RWPE2 (cell line): ENCODE data around the gene IGSF11.

Experiments
- ATAC-seq: fragments of 200-7000 bp; cut with Tn5 transposase; 3 replicates; pipeline ENCODE4 v1.9.1; 2021; ENCODE audit warnings: low read depth
- DNase-seq: peaks from one replicate; pipeline ENCODE4 v3.0.0-alpha.2; 2020; ENCODE audit warnings: low spot score
- H3K27ac ChIP-seq: fragments of 450-650 bp; 2 replicates; pipeline ENCODE4 v1.5.1; 2017; ENCODE audit warnings: mild to moderate bottlenecking; ENCODE audit not compliant: poor library complexity, severe bottlenecking
- H3K27me3 ChIP-seq: fragments of 250-450 bp; sonication (Bioruptor Pico); 2 replicates; pipeline ENCODE4 v1.5.1; 2021; ENCODE audit warnings: mild to moderate bottlenecking, moderate library complexity; ENCODE audit not compliant: insufficient read depth, poor library complexity, severe bottlenecking
- H3K36me3 ChIP-seq: fragments of 250-450 bp; sonication (Bioruptor Pico); 2 replicates; pipeline ENCODE4 v1.5.1; 2020; ENCODE audit warnings: low read depth, mild to moderate bottlenecking, moderate library complexity
- H3K4me1 ChIP-seq: fragments of 250-450 bp; sonication (Bioruptor Pico); 2 replicates; pipeline ENCODE4 v1.5.1; 2021; ENCODE audit warnings: mild to moderate bottlenecking, moderate library complexity; ENCODE audit not compliant: insufficient read depth, poor library complexity, severe bottlenecking
- H3K4me3 ChIP-seq: fragments of 250-450 bp; sonication (Bioruptor Pico); 2 replicates; pipeline ENCODE4 v1.5.1; 2021; ENCODE audit warnings: mild to moderate bottlenecking, moderate library complexity; ENCODE audit not compliant: severe bottlenecking
- H3K9me3 ChIP-seq: fragments of 250-450 bp; sonication (Bioruptor Pico); 2 replicates; pipeline ENCODE4 v1.5.1; 2021; ENCODE audit warnings: mild to moderate bottlenecking, moderate library complexity; ENCODE audit not compliant: severe bottlenecking
- CTCF ChIP-seq: fragments of 450-650 bp; IDR thresholded peaks from one replicate; pipeline ENCODE4 v1.5.1; 2017; ENCODE audit warnings: mild to moderate bottlenecking, moderate library complexity; ENCODE audit not compliant: poor library complexity, severe bottlenecking

The IGSF11 gene

GRCh38 chr3:118850687-118851086, 184.0 kb downstream of the IGSF11 start:
- DNase-seq (no peak), ATAC-seq (no peak)
- TF ChIP-seq CTCF, result no peak
- Histone ChIP-seq H3K9me3 (no peaks in the 10 kb centered on the region), H3K4me1 (no peaks in the 10 kb centered on the region), H3K36me3 (no peaks in the 10 kb centered on the region), H3K27ac (no peak overlapping the region), H3K4me3 (no peak overlapping the region), H3K27me3 (no peaks in the 10 kb centered on the region)
